Calu3 (cell line): ENCODE measurements around the gene CAPN9. TPM values are rescaled to one million over a fixed set of nuclear protein-coding genes. Genes with fewer than 3 reads are reported as not detected.

ENCODE experiments used
- BruUV-seq: library from RNA; stranded (reverse); fragments of 400-500 nt; replicated peaks from 2 replicates; lab custom pipeline; 2021; lab: Mats Ljungman, UMichigan
- CTCF ChIA-PET: fragments of 300-600 bp; sonication (Branson Sonifier 250); formaldehyde crosslinking; loops from one replicate; lab custom pipeline; 2022; ENCODE audit warnings: antibody characterized with exemption; lab: Charles Lee
- DNase-seq: peaks from one replicate; pipeline ENCODE4 v3.0.0; 2022
- H3K27ac Mint-ChIP-seq: one replicate; pipeline ENCODE4 v1.8.0; 2022; ENCODE audit warnings: mixed read lengths; ENCODE audit not compliant: unreplicated experiment
- H3K27me3 Mint-ChIP-seq: one replicate; pipeline ENCODE4 v1.8.0; 2022; ENCODE audit warnings: mixed read lengths; ENCODE audit not compliant: unreplicated experiment
- H3K36me3 Mint-ChIP-seq: one replicate; pipeline ENCODE4 v1.8.0; 2022; ENCODE audit warnings: mild to moderate bottlenecking, moderate library complexity, mixed read lengths; ENCODE audit not compliant: insufficient read depth, unreplicated experiment
- H3K4me1 Mint-ChIP-seq: one replicate; pipeline ENCODE4 v1.8.0; 2022; ENCODE audit warnings: mild to moderate bottlenecking, low read depth, mixed read lengths; ENCODE audit not compliant: unreplicated experiment
- H3K4me3 Mint-ChIP-seq: one replicate; pipeline ENCODE4 v1.8.0; 2022; ENCODE audit warnings: mild to moderate bottlenecking, low read depth, moderate library complexity, mixed read lengths; ENCODE audit not compliant: unreplicated experiment
- H3K9me3 Mint-ChIP-seq: one replicate; pipeline ENCODE4 v1.8.0; 2022; ENCODE audit warnings: low read depth, mixed read lengths; ENCODE audit not compliant: unreplicated experiment
- intact Hi-C: fragments of 100-400 bp; cut with micrococcal nuclease; formaldehyde crosslinking; loops from one replicate; pipeline ENCODE4 v1.10.0; 2022; ENCODE audit not compliant: unreplicated experiment
- total RNA-seq: library from RNA; stranded (reverse); gene quantifications from 2 replicates; pipeline ENCODE4 v1.2.3, GENCODE V29; 2022
- TF ChIP-seq, protein P1 (sequence below): fragments of 200-600 bp; IDR thresholded peaks from one replicate; pipeline ENCODE4 v1.8.0; 2022; ENCODE audit warnings: antibody characterized with exemption; ENCODE audit not compliant: unreplicated experiment

Gene CAPN9
- total RNA-seq, 1 experiment from 2014 or later: not detected

DNA sequence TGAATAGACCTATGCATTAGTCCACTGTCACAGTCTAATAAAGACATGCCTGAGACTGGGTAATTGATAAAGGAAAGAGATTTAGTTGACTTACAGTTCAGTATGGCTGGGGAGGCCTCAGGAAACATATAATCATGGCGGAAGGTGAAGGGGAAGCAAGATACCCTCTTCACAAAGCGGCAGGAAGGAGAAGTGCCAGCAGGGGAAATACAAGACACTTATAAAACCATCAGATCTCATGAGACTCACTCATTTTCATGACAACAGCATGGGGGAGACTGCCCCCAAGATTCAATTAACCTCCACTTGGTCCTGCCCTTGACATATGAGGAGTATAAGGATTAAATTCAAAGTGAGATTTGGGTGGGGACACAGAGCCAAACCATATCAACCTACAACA lies 59.4 kb downstream of the CAPN9 start:
- Mint-ChIP-seq H3K27ac (no peak overlapping the region), H3K4me3 (no peak overlapping the region), H3K4me1 (no peaks in the 10 kb centered on the region), H3K27me3 (no peaks in the 10 kb centered on the region), H3K9me3 (peaks cover 5% of the 10 kb centered on the region), H3K36me3 (no peaks in the 10 kb centered on the region)
- intact Hi-C loops: no loop called here
- no TSS peak for BruUV-seq
- no peak for DNase-seq
- TF ChIP-seq, protein P1, sequence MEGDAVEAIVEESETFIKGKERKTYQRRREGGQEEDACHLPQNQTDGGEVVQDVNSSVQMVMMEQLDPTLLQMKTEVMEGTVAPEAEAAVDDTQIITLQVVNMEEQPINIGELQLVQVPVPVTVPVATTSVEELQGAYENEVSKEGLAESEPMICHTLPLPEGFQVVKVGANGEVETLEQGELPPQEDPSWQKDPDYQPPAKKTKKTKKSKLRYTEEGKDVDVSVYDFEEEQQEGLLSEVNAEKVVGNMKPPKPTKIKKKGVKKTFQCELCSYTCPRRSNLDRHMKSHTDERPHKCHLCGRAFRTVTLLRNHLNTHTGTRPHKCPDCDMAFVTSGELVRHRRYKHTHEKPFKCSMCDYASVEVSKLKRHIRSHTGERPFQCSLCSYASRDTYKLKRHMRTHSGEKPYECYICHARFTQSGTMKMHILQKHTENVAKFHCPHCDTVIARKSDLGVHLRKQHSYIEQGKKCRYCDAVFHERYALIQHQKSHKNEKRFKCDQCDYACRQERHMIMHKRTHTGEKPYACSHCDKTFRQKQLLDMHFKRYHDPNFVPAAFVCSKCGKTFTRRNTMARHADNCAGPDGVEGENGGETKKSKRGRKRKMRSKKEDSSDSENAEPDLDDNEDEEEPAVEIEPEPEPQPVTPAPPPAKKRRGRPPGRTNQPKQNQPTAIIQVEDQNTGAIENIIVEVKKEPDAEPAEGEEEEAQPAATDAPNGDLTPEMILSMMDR: no peak
- CTCF ChIA-PET: no interaction called here

DNA sequence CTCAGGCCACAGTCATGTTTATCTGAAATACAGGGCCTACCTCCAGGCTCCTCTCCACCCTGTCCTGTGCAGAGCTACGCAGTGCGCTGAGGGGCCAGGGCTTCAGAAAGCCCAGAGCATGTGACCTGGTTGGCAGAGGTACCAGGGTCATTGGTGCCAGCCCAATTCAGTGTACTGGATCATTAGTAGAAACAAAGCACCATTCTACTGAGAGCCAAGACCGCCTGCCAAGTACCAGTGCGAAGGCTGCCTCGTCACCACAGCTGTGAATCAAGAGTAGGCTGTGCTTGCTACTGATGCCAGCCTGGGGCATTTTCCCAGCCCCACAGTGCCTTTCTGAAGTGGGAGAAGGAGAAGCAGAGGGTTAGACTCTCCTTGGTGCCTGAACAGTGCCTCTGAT lies 59.8 kb downstream of the CAPN9 start:
- intact Hi-C loops: no loop called here
- BruUV-seq: no TSS peak
- no peak for DNase-seq
- TF ChIP-seq, protein P1: no peak
- H3K36me3 Mint-ChIP-seq: no peaks in the 10 kb centered on the region
- H3K27ac Mint-ChIP-seq: no peak overlapping the region
- no peaks in the 10 kb centered on the region for H3K4me1 Mint-ChIP-seq
- H3K4me3 Mint-ChIP-seq: no peak overlapping the region
- CTCF ChIA-PET: no interaction called here
- peaks cover 5% of the 10 kb centered on the region for H3K9me3 Mint-ChIP-seq
- no peaks in the 10 kb centered on the region for H3K27me3 Mint-ChIP-seq

DNA sequence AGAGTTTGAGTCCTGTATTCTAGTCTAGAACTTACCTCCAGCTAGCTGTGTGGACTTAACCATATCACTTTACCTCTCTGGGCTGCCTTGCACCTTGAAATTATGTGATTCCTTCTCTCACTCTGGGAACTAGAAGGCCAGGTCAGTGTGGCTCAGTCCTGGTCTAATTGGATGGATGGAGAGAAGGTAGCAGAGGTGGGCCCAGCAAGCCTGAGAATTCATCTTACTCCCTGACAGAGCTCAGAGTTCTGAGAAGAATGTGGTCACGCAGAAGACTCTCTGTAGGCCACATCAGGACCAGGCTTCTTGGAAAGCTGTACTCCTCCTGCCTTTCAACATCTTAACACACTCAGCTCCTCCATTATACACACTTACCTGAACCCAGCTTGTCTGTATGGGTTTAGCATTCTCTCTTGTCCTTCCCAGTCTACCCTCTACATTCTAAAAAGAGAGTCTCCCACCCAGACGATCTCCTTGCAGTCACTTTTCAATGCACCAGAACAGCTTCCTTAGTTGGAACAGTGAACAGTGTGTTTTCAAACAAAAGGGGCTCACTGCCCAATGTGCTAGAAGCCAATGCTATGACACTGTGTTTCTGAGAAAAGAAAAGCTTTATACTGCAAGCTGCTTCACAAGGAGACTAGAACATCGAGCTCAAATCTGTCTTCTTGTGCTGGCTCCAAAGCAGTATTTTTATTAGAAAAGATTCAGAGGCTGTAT lies 60.5 kb downstream of the CAPN9 start:
- no TSS peak for BruUV-seq
- no peak overlapping the region for H3K4me3 Mint-ChIP-seq
- TF ChIP-seq, protein P1: no peak
- intact Hi-C loops: no loop called here
- no peaks in the 10 kb centered on the region for H3K4me1 Mint-ChIP-seq
- no peak for DNase-seq
- no peaks in the 10 kb centered on the region for H3K36me3 Mint-ChIP-seq
- H3K9me3 Mint-ChIP-seq: peaks cover 6% of the 10 kb centered on the region
- no peaks in the 10 kb centered on the region for H3K27me3 Mint-ChIP-seq
- CTCF ChIA-PET: no interaction called here
- no peak overlapping the region for H3K27ac Mint-ChIP-seq

DNA sequence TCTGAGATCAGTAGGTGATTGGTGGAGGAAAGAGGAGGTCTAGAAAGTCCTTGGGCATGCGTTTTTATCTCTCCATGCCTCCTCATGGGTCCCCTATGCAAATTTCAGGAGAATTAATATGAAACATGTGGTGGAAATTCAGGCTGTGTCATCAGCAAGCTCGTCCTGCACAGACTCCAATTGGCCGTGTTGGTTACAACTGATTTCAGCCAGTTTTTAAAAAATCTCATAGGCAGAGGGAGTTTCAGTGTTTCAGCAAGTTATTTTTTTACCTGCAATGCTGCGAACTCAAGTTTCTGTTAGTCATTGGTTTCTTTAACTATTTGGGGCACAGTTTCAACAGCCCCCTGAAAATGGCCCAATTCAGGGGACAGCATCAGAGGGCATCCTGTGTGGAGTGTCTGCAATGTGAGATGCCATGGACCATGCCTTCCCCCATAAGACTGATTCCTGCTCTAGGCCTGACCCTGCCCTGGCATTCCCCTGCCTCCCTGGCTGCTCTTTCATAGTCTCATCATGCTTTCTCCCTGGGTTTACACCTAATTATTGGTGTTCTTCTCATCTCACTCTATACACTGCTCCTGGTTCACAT lies 61.2 kb downstream of the CAPN9 start:
- Mint-ChIP-seq H3K27ac (no peak overlapping the region), H3K36me3 (no peaks in the 10 kb centered on the region), H3K4me1 (no peaks in the 10 kb centered on the region), H3K27me3 (no peaks in the 10 kb centered on the region), H3K4me3 (no peak overlapping the region), H3K9me3 (peaks cover 11% of the 10 kb centered on the region)
- TF ChIP-seq, protein P1: no peak
- DNase-seq: no peak
- CTCF ChIA-PET: no interaction called here
- no TSS peak for BruUV-seq
- intact Hi-C loops: no loop called here
